IMR-90 (cell line): Measurements from ENCODE around the gene SLC39A11.

Experiments used
- SMC3 ChIP-seq: fragments of 150-350 bp; IDR thresholded peaks from 2 replicates; pipeline ENCODE4 v1.6.1; 2016; ENCODE audit warnings: low read depth, mild to moderate bottlenecking, antibody characterized with exemption, low read length, moderate library complexity
- TF ChIP-seq, protein P1 (sequence below): conservative IDR thresholded peaks from 2 replicates; pipeline ENCODE4 v1.5.1; 2012; ENCODE audit warnings: mild to moderate bottlenecking, low read depth, low read length, improper control_type of control experiment

DNA sequence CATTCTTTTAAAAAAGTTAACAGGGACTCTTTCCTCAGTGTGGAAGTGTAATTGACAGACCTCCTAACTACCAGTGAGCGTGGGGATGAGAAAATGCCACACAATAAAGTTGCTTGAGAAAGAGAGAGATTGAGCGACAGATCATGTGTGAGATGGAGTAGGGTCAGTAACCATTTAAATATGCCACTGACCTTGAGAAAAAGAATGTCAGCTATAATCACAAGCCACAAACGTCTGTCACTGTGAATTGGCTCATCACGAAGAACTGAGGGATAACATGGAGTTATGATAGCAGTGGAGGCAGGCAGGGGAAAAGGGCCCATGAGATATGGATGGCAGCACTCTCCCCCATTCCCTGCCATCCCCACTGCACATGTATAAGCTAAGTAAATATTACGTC lies 253.9 kb downstream of the SLC39A11 start:
- TF ChIP-seq SMC3, result no peak
- TF ChIP-seq, protein P1, sequence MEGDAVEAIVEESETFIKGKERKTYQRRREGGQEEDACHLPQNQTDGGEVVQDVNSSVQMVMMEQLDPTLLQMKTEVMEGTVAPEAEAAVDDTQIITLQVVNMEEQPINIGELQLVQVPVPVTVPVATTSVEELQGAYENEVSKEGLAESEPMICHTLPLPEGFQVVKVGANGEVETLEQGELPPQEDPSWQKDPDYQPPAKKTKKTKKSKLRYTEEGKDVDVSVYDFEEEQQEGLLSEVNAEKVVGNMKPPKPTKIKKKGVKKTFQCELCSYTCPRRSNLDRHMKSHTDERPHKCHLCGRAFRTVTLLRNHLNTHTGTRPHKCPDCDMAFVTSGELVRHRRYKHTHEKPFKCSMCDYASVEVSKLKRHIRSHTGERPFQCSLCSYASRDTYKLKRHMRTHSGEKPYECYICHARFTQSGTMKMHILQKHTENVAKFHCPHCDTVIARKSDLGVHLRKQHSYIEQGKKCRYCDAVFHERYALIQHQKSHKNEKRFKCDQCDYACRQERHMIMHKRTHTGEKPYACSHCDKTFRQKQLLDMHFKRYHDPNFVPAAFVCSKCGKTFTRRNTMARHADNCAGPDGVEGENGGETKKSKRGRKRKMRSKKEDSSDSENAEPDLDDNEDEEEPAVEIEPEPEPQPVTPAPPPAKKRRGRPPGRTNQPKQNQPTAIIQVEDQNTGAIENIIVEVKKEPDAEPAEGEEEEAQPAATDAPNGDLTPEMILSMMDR, result no peak
